ENCODE measurements around the gene LRRC1. TPM values are rescaled to one million over a fixed set of nuclear protein-coding genes. Genes with fewer than 3 reads are reported as not detected.

LRRC1 gene
- total and polyA plus RNA-seq, 2 of the 8 experiments (the other 6 are each of a cell fraction or from before 2014, with no cell fraction given) = 6.7 to 15.9 TPM

DNA sequence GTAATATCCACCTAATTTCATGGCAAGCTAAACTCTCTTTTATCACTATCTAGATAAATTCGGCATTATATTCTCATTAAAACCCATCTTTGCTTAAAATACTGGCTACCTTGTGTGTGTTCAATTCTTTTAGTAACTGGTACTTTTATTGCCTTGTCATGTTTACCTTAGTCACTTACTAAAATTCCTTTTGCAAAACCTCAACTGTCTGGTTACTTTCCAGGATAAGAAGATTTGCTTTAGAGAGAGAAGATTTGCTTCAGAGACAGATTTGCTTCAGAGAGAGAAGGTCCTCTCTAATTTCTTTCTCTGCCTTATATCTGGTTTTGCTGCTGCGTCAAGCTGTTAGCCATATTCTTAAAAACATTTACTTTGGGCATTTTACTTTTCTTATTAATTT lies 164.9 kb downstream of the LRRC1 start:
- no peak overlapping the region for H2BK120ac ChIP-seq (replicated peaks; ENCODE audit: low read depth, low read length)
- no peak overlapping the region for H3K4me2 ChIP-seq (ENCODE audit: insufficient read depth in 1 of 2, low read depth in 2 of 2, low read length in 2 of 2)
- no peak overlapping the region for H2AFZ ChIP-seq (ENCODE audit: low read length)
- H3K79me2 ChIP-seq (ENCODE audit: control insufficient read depth in 1 of 2, insufficient read depth in 2 of 2, low read length in 2 of 2) = no peaks in the 10 kb centered on the region
- no peak overlapping the region for H3K9ac ChIP-seq (replicated peaks in 1 of 4; ENCODE audit: extremely low read depth in 1 of 4, low read depth in 3 of 4, low read length in 3 of 4)
- CTCF ChIA-PET (ENCODE audit: partially characterized antibody) = interaction anchor here (0.6 to 10.5 kb wide), 5 partner anchors 11 to 343 kb away, joined by 3 to 197 read pairs (median 3); partner anchors contain the start of gene LRRC1
- no peak overlapping the region for H2BK12ac ChIP-seq (ENCODE audit: low read depth, low read length)
- no peak overlapping the region for H3K4me3 ChIP-seq (ENCODE audit: extremely low read depth in 1 of 4, insufficient read depth in 2 of 4, low read depth in 3 of 4, low read length in 4 of 4)
- no peak overlapping the region for H2BK15ac ChIP-seq (ENCODE audit: low read length)
- H3K36me3 ChIP-seq (ENCODE audit: control insufficient read depth in 2 of 4, insufficient read depth in 4 of 4, low read length in 3 of 4) = no peaks in the 10 kb centered on the region
- DNase-seq (ENCODE audit: low read depth in 1 of 2, low spot score in 2 of 2) (no peak), FAIRE-seq (no peak)
- H3K14ac ChIP-seq (ENCODE audit: insufficient read length) = no peak overlapping the region
- H4K91ac ChIP-seq (replicated peaks; ENCODE audit: insufficient read length, low read length) = no peak overlapping the region
- H2AK5ac ChIP-seq (ENCODE audit: low read depth, low read length) = no peak overlapping the region
- no peaks in the 10 kb centered on the region for H3K79me1 ChIP-seq (ENCODE audit: low read depth, low read length)
- no peak overlapping the region for H3K56ac ChIP-seq (replicated peaks; ENCODE audit: insufficient read length, low read depth, low read length)
- no peak overlapping the region for H3K23ac ChIP-seq (ENCODE audit: insufficient read length)
- H3K9me3 ChIP-seq (ENCODE audit: insufficient read depth in 2 of 2, low read depth in 1 of 2, low read length in 1 of 2) = no peaks in the 10 kb centered on the region
- H3K27me3 ChIP-seq (replicated peaks in 1 of 4; ENCODE audit: control insufficient read depth in 3 of 4, extremely low read depth in 1 of 4, insufficient read depth in 3 of 4, low read length in 3 of 4) = no peaks in the 10 kb centered on the region
- H2BK5ac ChIP-seq (ENCODE audit: low read depth, low read length) = no peak overlapping the region
- H3K27ac ChIP-seq (ENCODE audit: low read depth, low read length) = no peak overlapping the region
- H2BK20ac ChIP-seq (ENCODE audit: low read length) = no peak overlapping the region
- POLR2A ChIA-PET (ENCODE audit: partially characterized antibody) = interaction anchor here (0.6 to 2.6 kb wide), 3 partner anchors 27 to 1734 kb away, joined by 3 to 6 read pairs (median 4); partner anchors contain the start of gene LRRC1
- H3K4me1 ChIP-seq (replicated peaks in 1 of 4; ENCODE audit: control insufficient read depth in 3 of 4, insufficient read depth in 4 of 4, low read length in 3 of 4) = peaks cover 0 to 5% (median 2%) of the 10 kb centered on the region in 4 experiments; a peak in 4 of 7 replicates
- H3K18ac ChIP-seq (ENCODE audit: extremely low read depth, low read length) = no peak overlapping the region
- H3K23me2 ChIP-seq (ENCODE audit: low read depth, low read length) = no peaks in the 10 kb centered on the region
- no peaks in the 10 kb centered on the region for H4K20me1 ChIP-seq (replicated peaks in 1 of 2; ENCODE audit: control insufficient read depth in 1 of 2, insufficient read depth in 2 of 2, low read length in 2 of 2)
- H4K5ac ChIP-seq (ENCODE audit: insufficient read length, low read depth, low read length) = no peak overlapping the region
- 96% methylated on average over 2 of the region's 2 CpGs; no CpG with 5 or more reads in 1 of the 2 experiments for WGBS, 2 experiments (ENCODE audit: extremely low coverage in 1 of 2, insufficient coverage in 1 of 2, insufficient read length in 1 of 2, insufficient replicate concordance in 2 of 2, low coverage in 1 of 2, low lambda C conversion rate in 2 of 2, missing lambda C conversion rate in 1 of 2)
- no peak overlapping the region for H3K4ac ChIP-seq (replicated peaks; ENCODE audit: insufficient read length, low read depth, low read length)
- H4K8ac ChIP-seq (ENCODE audit: extremely low read depth, insufficient read depth, low read length) = no peak overlapping the region
